GM03348 (cell line): ENCODE results near the gene CILP.

Source experiments
- DNase-seq: peaks from one replicate; pipeline ENCODE4 v3.0.0; 2012; ENCODE audit warnings: low spot score

CILP gene

DNA sequence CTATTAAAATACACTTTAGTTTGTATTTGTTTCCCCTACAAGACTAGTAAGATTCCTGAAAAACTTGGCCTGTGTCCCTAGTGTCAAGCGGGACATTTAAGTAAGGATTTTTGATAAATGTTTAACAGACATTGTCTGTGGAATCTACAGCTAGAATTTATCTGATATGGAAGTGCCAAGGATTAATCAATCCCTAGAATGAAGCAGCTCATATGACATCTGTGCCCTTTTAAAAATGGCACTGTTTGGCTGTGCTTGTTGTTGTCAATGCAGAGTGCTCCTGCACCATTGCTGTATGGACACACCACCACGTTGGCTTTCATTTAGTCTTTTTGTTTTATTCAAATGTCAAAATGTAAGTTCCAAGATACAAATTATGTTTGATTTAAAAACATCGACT is 63.4 kb downstream of the CILP start:
- DNase-seq, result no peak

DNA sequence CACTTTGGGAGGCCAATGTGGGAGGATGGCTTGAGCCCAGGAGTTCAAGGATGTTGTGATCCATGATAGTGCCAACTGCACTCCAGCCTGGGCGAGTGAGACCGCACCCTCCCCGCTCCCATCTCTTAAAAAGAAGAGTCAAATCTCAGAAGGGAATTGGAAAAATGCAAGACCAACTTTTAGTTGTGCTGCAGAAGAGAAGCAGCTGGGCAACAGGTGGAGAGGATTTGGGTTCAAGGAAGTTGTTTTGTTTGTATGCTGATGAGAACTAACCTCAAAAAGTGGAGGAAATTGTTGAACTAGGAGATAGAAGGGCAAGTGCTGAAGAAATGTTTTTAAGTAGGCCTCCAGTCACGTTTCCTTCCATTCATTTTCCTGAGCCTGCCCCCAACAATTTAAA is 64.8 kb downstream of the CILP start:
- DNase-seq, result no peak
